Osteocyte (in vitro differentiated cells): ENCODE data around the gene EOLA2. TPM values are rescaled to one million over a fixed set of nuclear protein-coding genes. Genes with fewer than 3 reads are reported as not detected.

Experiments used
- total RNA-seq: library from RNA; stranded (reverse); gene quantifications from 2 replicates; pipeline ENCODE4 v1.2.1, GENCODE V29; 2021

EOLA2 gene
- total RNA-seq, 1 donor from 2014 or later, result 34.5 TPM

Other genes starting within 250 kb of the EOLA2 start
- not detected in 2 replicates for gene MAGEA11, start 226.4 kb downstream of the EOLA2 start, total RNA-seq
- 1.6 and 2.1 TPM in 2 replicates for gene HSFX1, start 164.4 kb downstream of the EOLA2 start, total RNA-seq
- gene MAGEA9, start 156.6 kb downstream of the EOLA2 start, total RNA-seq, result not detected in 2 replicates
- gene MAGEA8, start 57.3 kb downstream of the EOLA2 start, total RNA-seq, result not detected in 2 replicates
- not detected in 2 replicates for gene HSFX4, start 8.9 kb downstream of the EOLA2 start, total RNA-seq